UCSD-AML1 (cell line): ENCODE data around the gene SGSM2.

ENCODE experiments used
- DNase-seq: peaks from one replicate; lab custom pipeline; 2025; ENCODE audit not compliant: unreplicated experiment; lab: John Stamatoyannopoulos, UW

Gene SGSM2

DNA sequence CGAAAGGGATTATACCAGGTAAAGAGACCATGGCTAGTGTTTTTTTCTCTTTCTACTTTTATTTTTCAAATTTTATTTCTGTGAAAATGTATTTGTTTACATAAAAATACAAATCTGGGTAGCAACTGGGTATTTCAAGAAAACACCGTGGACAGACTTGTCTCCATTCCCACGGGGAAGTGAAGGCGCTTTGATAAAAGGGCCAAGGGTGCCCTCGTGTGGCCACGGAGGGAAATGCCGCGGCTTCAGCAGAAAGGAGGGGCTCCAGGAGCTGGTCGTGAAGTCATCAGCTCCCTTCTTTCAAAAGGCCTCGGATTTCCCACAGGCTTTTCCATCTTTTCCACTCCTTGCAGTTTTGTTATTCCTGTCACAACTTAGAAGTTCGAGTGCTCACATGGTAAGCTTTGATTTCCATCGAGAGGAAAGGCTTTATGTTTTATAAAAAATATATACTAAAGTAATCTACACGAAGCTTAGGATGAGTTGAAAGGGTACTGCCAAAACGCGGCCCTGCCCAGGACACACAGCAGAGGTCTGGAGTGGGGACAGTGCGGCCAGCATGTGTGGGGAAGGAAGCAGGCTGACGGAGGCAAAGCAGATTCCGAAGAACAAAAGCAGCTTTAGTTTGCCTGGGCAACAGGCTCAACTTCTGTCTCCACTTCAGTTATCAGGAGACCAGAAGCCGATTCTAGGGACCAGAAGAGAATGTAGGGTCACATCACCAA, 78.9 kb downstream of the SGSM2 start:
- DNase-seq = peak; percentile 85

DNA sequence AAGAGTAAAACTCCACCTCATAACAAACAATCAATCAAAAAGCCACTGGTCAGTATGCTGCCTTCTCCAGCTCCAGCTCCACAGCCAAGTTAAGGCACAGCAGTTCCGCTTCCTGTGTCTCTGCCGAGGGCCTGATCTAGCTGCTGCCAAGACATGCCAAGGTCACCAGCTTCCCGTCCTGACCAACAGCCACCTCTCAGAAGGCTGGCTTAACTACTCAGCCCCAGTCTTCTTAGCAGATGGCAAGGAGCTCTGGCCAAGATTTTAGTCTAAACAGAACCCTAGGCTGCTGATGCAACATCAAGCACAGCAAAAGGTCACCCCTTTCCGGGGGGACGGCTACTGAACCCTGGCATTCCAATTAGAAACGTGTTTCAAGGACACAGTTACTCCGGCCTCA, 81.3 kb downstream of the SGSM2 start:
- no peak for DNase-seq

DNA sequence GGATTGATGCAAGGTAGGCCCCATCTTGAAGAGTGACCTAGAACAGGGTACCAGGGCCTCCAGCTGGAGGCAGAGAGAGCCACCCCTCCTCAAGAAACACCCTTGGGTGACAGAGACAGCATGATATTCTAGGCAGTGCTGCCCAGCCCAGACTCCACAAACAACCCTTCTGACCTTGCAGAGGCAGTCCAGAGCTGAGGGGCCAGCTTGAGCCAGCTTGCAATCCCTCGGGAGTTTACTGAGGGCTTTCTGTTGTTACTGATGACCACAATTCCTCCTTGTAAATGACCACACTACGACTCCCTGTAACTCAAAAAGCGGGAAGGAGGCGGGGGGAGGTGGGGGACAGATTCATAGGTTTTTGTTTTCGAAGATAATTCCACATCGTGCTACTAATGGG, 82.2 kb downstream of the SGSM2 start:
- no peak for DNase-seq

DNA sequence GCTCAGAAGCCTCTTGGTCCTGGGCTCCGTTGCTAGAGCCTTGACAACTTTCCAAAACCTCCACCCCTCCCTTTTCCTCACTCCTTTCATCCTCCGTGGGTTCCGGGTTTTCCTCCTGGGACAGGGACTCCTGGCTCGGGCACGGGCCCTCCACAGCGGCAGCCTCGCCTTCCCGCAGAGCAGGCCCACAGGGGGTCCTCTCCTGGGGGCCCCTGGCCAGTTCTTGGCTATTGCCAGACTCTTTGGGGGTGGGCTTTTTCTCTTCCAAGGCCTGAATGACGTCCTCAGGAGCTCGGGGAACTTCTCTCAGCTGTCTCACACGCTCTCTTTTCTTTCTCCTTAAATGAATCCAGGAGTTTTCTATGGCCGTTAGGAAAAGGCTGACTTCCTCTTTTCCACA, 82.9 kb downstream of the SGSM2 start:
- no peak for DNase-seq

DNA sequence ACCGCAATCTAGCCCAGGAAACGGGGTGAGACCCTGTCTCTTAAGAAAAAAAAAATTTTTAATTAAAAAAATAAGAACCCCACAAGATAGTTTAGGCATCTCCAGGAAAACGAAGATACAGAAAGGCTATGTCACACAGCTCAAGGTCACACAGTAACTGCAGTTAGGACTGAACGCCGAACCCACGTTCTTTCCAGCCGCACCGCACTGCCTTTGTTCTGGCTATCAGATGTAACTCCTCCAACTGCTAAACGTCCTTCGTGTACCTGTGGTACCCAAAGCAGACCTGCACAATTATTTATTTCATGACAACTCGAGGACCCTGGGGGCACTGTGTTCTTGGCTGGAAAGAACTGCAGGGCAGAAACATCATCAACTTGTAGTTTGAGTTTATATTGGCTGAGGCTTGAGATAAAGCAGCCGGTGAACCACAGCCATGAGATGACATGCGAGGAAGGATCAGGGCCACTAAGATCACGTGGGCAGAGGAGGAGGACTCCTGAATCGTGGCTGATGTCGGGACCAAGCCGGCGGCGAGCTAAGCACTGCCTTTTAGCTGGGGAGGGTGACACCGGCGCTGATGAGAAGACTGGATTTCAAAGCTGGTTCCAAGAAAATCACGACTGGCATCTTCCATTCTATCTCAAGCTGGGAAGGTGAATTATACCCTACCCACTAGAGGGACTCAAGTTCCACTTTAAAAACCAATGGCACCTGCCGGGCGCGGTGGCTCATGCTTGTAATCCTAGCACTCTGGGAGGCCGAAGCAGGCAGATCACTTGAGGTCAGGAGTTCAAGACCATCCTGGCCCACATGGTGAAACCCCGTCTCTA, 84.2 kb downstream of the SGSM2 start:
- no peak for DNase-seq

DNA sequence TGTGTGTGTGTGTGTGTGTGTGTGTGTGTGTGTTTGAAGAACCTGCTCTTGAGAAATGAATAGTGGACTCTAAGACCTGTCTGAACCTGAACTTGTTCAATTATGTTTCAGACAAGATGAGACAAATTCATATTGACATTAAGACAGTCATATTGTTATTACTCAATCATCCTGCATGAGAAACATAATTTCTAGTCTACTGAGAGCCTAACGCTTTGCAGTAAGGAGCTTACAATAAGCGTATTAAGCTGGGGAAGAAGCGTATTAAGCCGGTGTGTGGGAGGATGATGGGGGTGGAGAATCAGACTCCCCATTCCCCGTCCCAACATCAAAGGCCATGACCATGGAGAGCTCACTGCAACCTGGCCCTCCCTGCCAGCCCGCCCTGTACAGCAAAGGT, 86.0 kb downstream of the SGSM2 start:
- no peak for DNase-seq

DNA sequence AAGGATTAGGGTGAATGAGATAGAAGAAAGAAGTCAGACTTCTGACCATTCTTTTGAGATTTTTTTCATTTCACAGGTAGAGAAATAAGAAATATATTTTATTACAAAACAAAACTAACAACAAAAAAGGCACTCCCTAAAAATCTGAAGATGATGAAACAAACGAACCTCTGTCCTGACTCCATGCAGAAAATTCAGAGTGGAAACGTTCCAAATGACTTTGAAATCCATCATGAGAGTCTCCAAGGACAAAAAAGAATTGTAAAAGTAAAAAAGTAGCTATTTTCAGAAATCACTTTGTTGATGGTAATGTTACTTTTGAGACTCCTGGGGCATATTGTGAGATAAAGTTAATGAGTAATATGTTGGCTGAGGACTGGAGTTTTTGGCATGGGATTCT, 89.9 kb downstream of the SGSM2 start:
- no peak for DNase-seq

DNA sequence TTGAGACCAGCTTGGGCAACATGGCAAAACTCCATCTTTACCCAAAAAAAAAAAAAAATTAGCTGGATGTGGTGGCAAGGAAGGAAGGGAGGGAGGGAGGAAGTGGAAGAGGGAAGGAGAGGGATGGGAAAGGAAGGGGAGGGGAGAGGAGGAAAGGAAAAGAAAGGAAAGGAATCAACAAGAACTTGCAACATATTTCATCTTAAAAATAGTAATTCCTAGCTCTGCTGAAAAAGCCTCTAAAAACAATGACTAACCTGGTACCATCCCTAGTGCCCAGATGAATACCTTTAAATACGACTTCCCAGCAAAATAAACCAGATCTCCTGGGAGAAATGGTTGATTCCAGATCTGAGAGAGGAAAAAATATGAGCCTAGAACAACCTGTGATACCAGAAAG, 90.6 kb downstream of the SGSM2 start:
- no peak for DNase-seq
